HepG2 (cell line): ENCODE measurements around the gene SNX21. TPM values are rescaled to one million over a fixed set of nuclear protein-coding genes. Genes with fewer than 3 reads are reported as not detected.

ENCODE experiments used
- ATF4 ChIP-seq, 2 experiments: fragments of 450-650 bp in 1 of 2; sonication (generic) in 1 of 2; formaldehyde crosslinking; IDR thresholded peaks; 2 replicates each; pipeline versions ENCODE4 v1.5.0 to v1.8.0; 2020 to 2022; ENCODE audit warnings: mild to moderate bottlenecking in 1 of 2, missing genetic modification reagents in 1 of 2
- CTCF ChIP-seq: sonication (generic); formaldehyde crosslinking; IDR thresholded peaks from 2 replicates; pipeline ENCODE4 v1.5.0; 2020; ENCODE audit warnings: mild to moderate bottlenecking, missing genetic modification reagents, moderate library complexity
- DR1 ChIP-seq: sonication (generic); formaldehyde crosslinking; IDR thresholded peaks from 2 replicates; pipeline ENCODE4 v1.8.0; 2021; ENCODE audit warnings: mild to moderate bottlenecking, missing genetic modification reagents, inconsistent platforms
- ERF ChIP-seq: IDR thresholded peaks from 2 replicates; pipeline ENCODE4 v1.6.1; 2018; ENCODE audit warnings: missing biosample characterization, missing genetic modification reagents
- ETS1 ChIP-seq: sonication (generic); formaldehyde crosslinking; IDR thresholded peaks from 2 replicates; pipeline ENCODE4 v1.4.0; 2020; ENCODE audit warnings: missing genetic modification reagents
- KDM6A ChIP-seq: IDR thresholded peaks from 2 replicates; pipeline ENCODE4 v1.6.1; 2016; ENCODE audit warnings: low read depth
- MAF1 ChIP-seq: sonication (generic); formaldehyde crosslinking; IDR thresholded peaks from 2 replicates; pipeline ENCODE4 v1.5.0; 2020; ENCODE audit warnings: missing genetic modification reagents, borderline replicate concordance
- NR2F6 ChIP-seq, 2 experiments: IDR thresholded peaks; 2 replicates each; pipeline ENCODE4 v1.6.1; 2016; ENCODE audit warnings: antibody characterized with exemption in 1 of 2, mild to moderate bottlenecking in 1 of 2
- NRL ChIP-seq: sonication (generic); formaldehyde crosslinking; IDR thresholded peaks from 2 replicates; pipeline ENCODE4 v1.5.0; 2020; ENCODE audit warnings: missing genetic modification reagents, mild to moderate bottlenecking, moderate library complexity, borderline replicate concordance
- RAD51 ChIP-seq: fragments of 450-650 bp; IDR thresholded peaks from 2 replicates; pipeline ENCODE4 v1.6.1; 2016; ENCODE audit warnings: borderline replicate concordance
- SALL1 ChIP-seq: sonication (generic); formaldehyde crosslinking; IDR thresholded peaks from 2 replicates; pipeline ENCODE4 v1.8.0; 2022; ENCODE audit warnings: mild to moderate bottlenecking, missing genetic modification reagents
- SAP130 ChIP-seq: IDR thresholded peaks from 2 replicates; pipeline ENCODE4 v1.6.1; 2016; ENCODE audit warnings: low read depth
- SMAD3 ChIP-seq: sonication (generic); formaldehyde crosslinking; IDR thresholded peaks from 2 replicates; pipeline ENCODE4 v1.4.0; 2020; ENCODE audit warnings: missing genetic modification reagents
- SOX5 ChIP-seq: IDR thresholded peaks from 2 replicates; pipeline ENCODE4 v1.6.1; 2016; ENCODE audit warnings: borderline replicate concordance
- TFE3 ChIP-seq: IDR thresholded peaks from 2 replicates; pipeline ENCODE4 v1.6.1; 2016
- TMF1 ChIP-seq: sonication (generic); formaldehyde crosslinking; IDR thresholded peaks from 2 replicates; pipeline ENCODE4 v1.8.1; 2022; ENCODE audit warnings: low read depth, missing genetic modification reagents
- ZGPAT ChIP-seq: IDR thresholded peaks from 2 replicates; pipeline ENCODE4 v1.6.1; 2016; ENCODE audit warnings: mild to moderate bottlenecking
- ZNF138 ChIP-seq: sonication (generic); formaldehyde crosslinking; IDR thresholded peaks from 2 replicates; pipeline ENCODE4 v1.5.0; 2020; ENCODE audit warnings: mild to moderate bottlenecking, low read depth, missing genetic modification reagents
- ZNF512 ChIP-seq: sonication (generic); formaldehyde crosslinking; IDR thresholded peaks from 2 replicates; pipeline ENCODE4 v1.4.0; 2020; ENCODE audit warnings: mild to moderate bottlenecking, missing genetic modification reagents
- ZNF556 ChIP-seq: sonication (generic); formaldehyde crosslinking; IDR thresholded peaks from 2 replicates; pipeline ENCODE4 v1.4.0; 2020; ENCODE audit warnings: mild to moderate bottlenecking, missing genetic modification reagents, borderline replicate concordance
- ZNF83 ChIP-seq: sonication (generic); formaldehyde crosslinking; IDR thresholded peaks from 2 replicates; pipeline ENCODE4 v1.4.0; 2020; ENCODE audit warnings: missing genetic modification reagents, mild to moderate bottlenecking, borderline replicate concordance
- polyA plus RNA-seq, 8 experiments: library from polyadenylated mRNA; depleted of rRNA in 3 of 8; stranded (reverse) in 7 of 8; unstranded in 1 of 8; fragments of >200 nt; fragmentation: Illumina TruSeq in 4 of 8; extraction: Trizol in 4 of 8; gene quantifications; 2 replicates each; pipeline versions ENCODE4 v1.2.1 to v1.2.3, GENCODE V29; 2011 to 2016; ENCODE audit warnings: low read depth in 4 of 8, missing spikeins in 1 of 8, mixed read lengths in 1 of 8; ENCODE audit not compliant: insufficient read depth in 1 of 8
- total RNA-seq, 5 experiments: library from RNA; depleted of rRNA; stranded (reverse); fragments of >200 nt; fragmentation: Illumina TruSeq; extraction: Trizol; gene quantifications; 2 replicates each; pipeline ENCODE4 v1.2.3, GENCODE V29; 2016; ENCODE audit warnings: low read depth in 1 of 5

The SNX21 gene
- total and polyA plus RNA-seq, 2 of the 13 experiments (the other 11 are each of a cell fraction or from before 2014, with no cell fraction given) = 7.7 to 12.8 TPM

GRCh38 chr20:45798935-45799642, 34.5 kb upstream of the SNX21 start (continued):
- TF ChIP-seq ATF4 (CRISPR knock-in tag; IDR thresholded peaks at IDR 0.05) = no peak
- no peak for TF ChIP-seq RAD51
- 0 out of 2 replicates have a peak, but pooled peaks have one; percentile 33 for TF ChIP-seq ZGPAT
- TF ChIP-seq SAP130 (CRISPR knock-in tag) = peak; percentile 42; the same call in 1 of the 2 replicates
- no peak for TF ChIP-seq ZNF138 (CRISPR knock-in tag)
- no peak for TF ChIP-seq ZNF556
- TF ChIP-seq TFE3 (CRISPR knock-in tag) = 0 out of 2 replicates have a peak, but pooled peaks have one; percentile 50
- no peak for TF ChIP-seq DR1 (CRISPR knock-in tag)
- peak; percentile 47; the same call in 1 of the 2 replicates for TF ChIP-seq ERF
- TF ChIP-seq NRL = 0 out of 2 replicates have a peak, but pooled peaks have one; percentile 27
- no peak for TF ChIP-seq ZNF83 (CRISPR knock-in tag)
- no peak for TF ChIP-seq NR2F6 (IDR thresholded peaks at IDR 0.05)
- 0 out of 2 replicates have a peak, but pooled peaks have one; percentile 9 for TF ChIP-seq NR2F6 (CRISPR knock-in tag; IDR thresholded peaks at IDR 0.05)
- TF ChIP-seq SOX5 (CRISPR knock-in tag) = peak; percentile 49
- TF ChIP-seq KDM6A (CRISPR knock-in tag) = no peak
- no peak for TF ChIP-seq ZNF512 (CRISPR knock-in tag)
- 0 out of 2 replicates have a peak, but pooled peaks have one; percentile 38 for TF ChIP-seq TMF1 (CRISPR knock-in tag)
- peak; percentile 94 for TF ChIP-seq CTCF
- no peak for TF ChIP-seq SMAD3 (CRISPR knock-in tag)
- peak; percentile 43; the same call in 1 of the 2 replicates for TF ChIP-seq SALL1 (CRISPR knock-in tag)
- TF ChIP-seq MAF1 (CRISPR knock-in tag) = 0 out of 2 replicates have a peak, but pooled peaks have one; percentile 43
- TF ChIP-seq ETS1 (CRISPR knock-in tag) = no peak
